DMS53 treated with DMSO at 0.1 percent for 48 hours (cell line): ENCODE measurements around the gene SLC24A3.
"Not testable (repeated sequence)": the region's sequence is repeated elsewhere in the genome, so short reads cannot be mapped to it uniquely, and the experiment has no call there.

Experiments
- DNase-seq: peaks from one replicate; lab custom pipeline; 2025; ENCODE audit not compliant: unreplicated experiment; lab: John Stamatoyannopoulos, UW

The SLC24A3 gene

DNA sequence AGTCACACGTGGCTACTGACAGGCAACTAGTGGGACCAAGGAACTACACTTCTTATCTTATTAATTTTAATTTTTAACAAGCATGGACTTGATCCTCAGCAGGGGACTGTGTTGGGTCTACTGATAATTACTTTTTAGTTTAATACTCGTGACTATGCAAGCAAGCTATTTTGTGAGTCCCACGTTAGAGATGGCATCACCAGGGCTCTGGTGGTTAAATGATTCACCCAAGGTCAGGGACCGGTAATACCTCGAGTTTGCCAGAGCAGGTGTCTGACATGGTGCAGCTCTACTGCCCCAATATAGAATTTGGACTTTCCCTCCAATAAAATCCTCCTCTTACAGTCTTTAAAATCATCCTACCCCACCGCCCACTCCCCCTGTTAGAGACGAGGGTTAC lies 447.0 kb downstream of the SLC24A3 start:
- DNase-seq, result no peak

DNA sequence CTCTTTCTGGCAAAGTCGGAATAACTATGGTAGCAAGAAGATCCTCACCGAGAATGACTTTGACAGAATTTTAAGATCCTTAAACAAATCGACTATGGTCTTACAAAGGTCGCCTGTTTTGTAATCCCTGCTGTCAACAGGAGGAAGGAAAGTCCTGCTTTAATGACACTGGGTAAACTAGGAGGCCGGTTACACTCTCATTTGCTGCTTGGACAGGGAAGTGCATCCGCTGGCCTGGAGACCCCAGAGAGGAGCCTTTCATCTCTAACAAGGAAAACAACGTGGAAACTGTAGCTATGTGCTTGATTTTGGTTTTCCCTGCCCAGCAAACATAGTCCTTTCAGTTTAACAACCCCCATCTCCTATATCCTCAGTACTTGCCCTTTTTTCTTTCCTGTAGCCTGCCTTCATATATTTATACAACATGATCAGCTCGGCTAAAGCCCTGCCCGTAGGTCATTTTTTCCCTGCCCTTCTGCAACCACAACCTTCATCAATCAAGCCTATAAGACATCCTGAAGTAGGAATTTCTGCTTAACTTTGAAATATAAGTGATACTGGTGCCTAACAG lies 448.5 kb downstream of the SLC24A3 start:
- DNase-seq, result no peak

GRCh38 chr20:19661717-19662636 lies 449.5 kb downstream of the SLC24A3 start:
- peak; percentile 68 for DNase-seq

GRCh38 chr20:19662637-19662995 lies 450.2 kb downstream of the SLC24A3 start:
- DNase-seq, result no peak

- DNase-seq, result no peak
Observed at GRCh38 chr20:19668418-19668817, 456.0 kb downstream of the SLC24A3 start.

DNA sequence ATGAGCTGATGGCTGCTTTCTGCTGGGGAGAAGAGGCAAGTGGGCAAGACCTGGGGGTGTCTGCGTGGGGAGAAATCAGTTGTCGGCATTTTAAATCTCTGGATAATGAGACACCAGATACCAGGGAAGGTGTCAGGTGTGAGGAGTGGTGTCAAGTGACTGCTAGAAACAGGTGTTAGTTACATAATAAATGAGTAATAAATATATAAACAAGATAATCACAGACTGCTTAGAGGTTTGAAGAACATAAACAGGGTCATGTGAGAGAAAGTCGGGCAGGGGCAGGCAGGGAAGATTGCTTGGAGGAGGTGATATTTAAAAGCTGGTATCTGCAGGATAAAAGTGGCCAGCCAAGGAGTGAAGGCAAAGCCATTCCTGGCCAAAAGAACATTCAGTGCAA lies 458.4 kb downstream of the SLC24A3 start:
- DNase-seq, result no peak

- DNase-seq, result no peak
Observed at GRCh38 chr20:19671374-19671773, 458.9 kb downstream of the SLC24A3 start.

DNA sequence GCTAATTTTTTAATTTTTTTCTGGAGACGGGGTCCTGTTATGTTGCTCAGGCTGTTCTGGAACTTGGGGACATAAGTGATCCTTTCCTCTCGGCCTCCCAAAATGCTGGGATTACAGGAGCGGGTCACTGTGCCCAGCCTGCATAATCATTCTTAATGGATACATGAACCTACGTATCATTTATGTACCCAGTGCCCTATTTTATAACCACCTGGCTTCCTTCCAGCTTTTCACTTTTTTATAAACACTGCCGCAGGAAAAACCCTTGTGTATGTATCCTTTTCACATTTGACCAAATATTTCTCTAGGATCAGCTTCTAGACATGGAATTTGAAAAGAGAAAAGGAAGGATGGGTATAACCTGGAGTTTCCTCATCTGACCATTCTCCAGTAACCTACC lies 460.1 kb downstream of the SLC24A3 start:
- no peak for DNase-seq

DNA sequence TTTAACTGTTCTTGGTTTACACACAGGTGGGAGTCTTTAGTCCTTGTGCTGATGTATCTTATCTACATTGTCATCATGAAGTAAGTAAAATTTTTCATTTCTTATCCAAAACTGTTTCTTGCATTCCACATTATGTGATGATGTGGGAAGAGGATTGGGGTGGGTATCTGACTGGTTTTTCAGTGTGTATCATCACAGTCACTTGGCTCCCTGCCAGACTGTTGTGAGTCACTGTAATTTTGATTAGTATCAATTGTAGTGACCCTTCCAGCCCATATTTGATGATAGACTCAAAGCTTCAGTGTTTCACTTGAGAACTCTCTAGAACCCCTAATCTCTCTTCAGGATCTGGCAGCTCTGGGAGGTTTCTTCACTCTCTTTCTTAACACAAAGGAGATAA lies 461.1 kb downstream of the SLC24A3 start:
- DNase-seq, result no peak

DNA sequence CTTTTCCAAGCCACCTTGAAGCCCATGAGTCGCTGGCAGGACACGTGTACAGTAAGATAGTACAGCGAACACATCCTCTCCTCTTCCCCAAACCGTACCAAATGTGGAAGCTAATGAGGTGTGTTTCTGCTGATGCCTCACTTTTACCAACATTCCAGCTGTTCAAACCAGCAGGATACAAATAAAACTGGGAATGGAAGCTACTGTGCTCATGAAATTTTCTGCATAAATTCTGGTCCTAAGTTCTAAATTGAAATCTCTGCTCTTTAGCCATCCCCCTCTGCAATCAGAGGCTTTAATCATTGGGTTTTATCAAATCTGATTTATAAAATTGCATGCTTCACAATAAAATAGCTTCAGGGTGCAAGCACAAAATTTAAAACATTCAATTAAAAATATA lies 463.8 kb downstream of the SLC24A3 start:
- no peak for DNase-seq

- no peak for DNase-seq
Observed at GRCh38 chr20:19677336-19677735, 464.9 kb downstream of the SLC24A3 start.

DNA sequence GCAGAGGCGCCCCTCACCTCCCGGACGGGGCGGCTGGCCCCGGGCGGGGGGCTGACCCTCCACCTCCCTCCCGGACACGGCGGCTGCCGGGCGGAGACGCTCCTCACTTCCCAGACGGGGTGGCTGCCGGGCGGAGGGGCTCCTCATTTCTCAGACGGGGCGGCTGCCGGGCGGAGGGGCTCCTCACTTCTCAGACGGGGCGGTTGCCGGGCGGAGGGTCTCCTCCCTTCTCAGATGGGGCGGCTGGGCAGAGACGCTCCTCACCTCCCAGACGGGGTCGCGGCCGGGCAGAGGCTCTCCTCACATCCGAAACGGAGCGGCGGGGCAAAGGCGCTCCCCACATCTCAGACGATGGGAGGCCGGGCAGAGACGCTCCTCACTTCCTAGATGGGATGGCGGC lies 466.1 kb downstream of the SLC24A3 start:
- not testable (repeated sequence) for DNase-seq

- DNase-seq, result no peak
Observed at GRCh38 chr20:19679900-19680495, 467.6 kb downstream of the SLC24A3 start.

GRCh38 chr20:19682249-19682648 lies 469.8 kb downstream of the SLC24A3 start:
- no peak for DNase-seq

- no peak for DNase-seq
Observed at GRCh38 chr20:19683188-19683587, 470.7 kb downstream of the SLC24A3 start.

DNA sequence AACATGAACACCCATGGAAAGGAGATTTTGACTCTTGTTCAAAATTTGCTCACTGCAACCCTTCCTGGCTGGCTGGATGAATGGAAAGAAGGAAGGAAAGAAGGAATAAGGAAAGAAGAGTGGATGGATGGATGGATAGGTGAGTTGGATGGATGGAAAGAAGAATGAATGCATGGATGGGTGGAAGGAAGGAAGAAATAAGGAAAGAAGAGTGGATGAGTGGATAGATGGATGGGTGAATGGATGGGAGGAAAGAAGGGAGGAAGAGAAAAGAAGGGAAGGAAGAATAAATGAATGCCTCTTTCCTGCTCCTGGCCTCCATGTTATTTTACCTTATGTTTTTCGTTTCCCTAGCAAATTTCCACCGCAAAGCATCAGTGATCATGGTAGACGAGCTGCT lies 471.4 kb downstream of the SLC24A3 start:
- no peak for DNase-seq

DNA sequence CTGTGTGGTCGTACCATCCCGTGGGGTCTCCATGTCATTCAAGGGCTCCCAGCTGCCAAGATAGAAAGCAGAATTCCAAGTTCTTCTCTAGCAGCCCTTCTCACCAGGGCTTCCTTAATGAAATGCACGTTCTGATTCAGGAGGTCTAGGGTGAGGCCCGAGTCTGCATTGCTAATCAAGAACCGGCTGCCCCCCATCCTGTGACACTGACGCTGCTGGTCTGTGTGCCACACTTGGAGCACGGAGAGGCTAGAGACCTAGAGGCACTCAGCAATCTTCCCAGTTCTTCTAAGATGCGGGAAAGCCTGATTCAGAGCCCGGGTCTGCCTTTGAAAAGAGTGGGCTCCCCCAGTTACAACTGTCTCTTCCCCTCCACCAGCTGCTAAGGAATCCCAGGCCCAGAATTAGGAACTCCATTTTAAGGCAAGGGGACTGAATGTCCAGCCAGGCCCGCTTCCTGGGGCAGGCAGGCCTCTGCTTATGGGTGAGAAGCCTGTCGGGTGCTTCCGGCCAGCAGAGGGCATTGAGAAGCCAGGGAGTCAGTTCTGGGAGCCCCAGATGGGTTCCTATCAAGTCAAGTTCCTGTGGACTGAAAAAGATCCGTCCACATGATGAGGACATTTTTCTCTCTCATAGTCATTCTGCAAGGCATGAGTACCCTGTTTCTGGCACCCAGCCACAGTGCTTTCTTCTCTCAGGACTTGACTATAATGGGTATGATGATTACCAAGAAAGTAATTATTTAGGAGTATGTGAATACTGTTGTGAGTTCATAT lies 475.8 kb downstream of the SLC24A3 start:
- DNase-seq, result peak; percentile 24

DNA sequence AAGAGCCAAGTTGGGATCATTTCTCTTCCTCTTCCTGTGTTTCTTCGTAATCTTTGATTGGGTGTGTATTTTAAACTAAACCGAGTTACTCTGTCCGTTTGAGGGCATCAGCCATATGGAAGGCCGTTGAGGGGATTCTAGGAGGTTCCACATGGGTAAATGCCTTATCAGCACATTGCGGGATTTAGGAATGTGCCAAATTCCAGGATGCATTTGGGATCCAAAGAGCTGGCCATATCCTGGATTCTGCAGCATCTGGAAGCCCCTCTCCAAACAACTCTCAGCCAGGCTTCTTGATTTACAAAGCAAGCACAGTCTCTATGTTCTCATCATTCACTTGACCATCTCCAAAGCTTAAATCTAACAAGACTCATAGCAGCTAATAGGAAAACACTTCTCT lies 478.0 kb downstream of the SLC24A3 start:
- DNase-seq, result no peak

GRCh38 chr20:19691125-19691524 lies 478.7 kb downstream of the SLC24A3 start:
- DNase-seq, result no peak

GRCh38 chr20:19692100-19692499 lies 479.7 kb downstream of the SLC24A3 start:
- DNase-seq, result no peak

DNA sequence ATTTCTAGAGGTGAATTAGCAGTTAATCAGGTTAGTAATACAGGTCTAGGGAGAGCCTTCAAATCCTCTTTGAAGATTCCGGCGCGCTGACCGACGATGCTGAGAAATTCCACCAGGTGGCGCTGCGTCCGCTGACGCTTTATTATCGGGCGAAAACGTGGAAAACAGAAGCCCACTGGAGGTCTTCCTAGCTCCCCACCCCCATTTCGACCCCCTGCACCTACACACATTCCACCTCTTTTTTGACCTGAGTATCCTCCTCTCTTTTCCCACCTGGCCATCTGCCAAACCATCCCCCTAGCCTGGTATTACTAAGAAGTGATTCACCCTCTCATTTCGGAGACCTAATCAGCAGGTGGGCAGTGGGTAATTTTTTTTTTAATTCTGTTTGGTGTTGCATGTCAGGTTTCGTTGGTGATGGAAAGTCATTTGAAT lies 480.3 kb downstream of the SLC24A3 start:
- peak; percentile 36 for DNase-seq
